HG02884 (cell line): ENCODE measurements around the gene PLEKHA3.
"Not testable (repeated sequence)": the region's sequence is repeated elsewhere in the genome, so short reads cannot be mapped to it uniquely, and the experiment has no call there.

Experiments used
- ATAC-seq: cut with Tn5 transposase; IDR thresholded peaks from one replicate; pipeline ENCODE4 v1.9.1; 2021; ENCODE audit warnings: mild to moderate bottlenecking, moderate library complexity; ENCODE audit not compliant: unreplicated experiment

PLEKHA3 gene

DNA sequence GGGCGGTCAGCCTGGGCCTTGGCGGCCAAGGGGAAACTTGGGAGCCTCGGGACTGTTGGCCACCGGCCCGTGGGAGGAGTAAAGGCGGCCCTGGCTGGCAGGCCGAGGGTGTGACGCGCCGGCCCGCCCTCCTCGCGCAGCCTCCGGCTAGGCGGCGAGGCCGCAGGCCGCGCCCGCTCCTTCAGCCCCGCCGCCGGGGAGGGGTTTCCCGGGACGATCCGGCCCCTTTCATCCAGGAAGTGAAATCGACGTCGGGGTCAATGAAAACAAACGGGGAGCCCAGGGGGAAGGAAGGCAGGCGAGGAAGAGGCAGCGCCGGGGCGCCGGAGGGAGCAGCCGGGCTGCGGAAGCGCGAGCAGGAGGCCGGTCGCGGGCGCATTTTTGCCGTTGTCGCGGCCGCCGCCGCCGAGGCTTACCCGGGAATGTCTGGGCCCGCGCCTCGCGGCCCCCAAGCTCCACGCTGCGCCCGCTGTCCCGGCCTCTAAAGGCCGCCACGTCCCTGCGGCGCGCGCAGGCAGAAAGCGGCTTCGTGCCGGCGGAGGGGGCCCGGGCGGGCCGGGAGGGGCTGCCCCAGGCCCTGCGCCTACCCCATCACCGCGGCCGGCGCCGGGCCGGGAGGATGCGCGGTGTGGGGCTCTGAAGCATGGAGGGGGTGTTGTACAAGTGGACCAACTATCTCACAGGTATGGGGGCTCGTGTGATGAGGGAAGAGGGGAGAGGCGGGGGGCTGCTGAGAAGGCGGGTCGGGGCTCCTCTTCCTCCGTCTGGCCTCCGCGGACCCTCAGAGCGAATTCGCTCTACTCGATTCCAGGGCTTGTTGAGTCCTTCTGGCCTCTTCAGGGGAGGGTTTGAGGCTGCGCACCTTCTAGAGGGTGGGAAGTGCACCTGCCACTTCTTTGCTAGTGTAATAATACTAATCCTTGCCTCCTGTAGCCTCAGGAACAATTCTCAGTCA is at the start of gene PLEKHA3:
TSS of gene PLEKHA3 (plus strand) at position 231 of the 955 bp plus-strand sequence. CDS start at position 644, 413 bp downstream.
- peak; percentile 57 for ATAC-seq

DNA sequence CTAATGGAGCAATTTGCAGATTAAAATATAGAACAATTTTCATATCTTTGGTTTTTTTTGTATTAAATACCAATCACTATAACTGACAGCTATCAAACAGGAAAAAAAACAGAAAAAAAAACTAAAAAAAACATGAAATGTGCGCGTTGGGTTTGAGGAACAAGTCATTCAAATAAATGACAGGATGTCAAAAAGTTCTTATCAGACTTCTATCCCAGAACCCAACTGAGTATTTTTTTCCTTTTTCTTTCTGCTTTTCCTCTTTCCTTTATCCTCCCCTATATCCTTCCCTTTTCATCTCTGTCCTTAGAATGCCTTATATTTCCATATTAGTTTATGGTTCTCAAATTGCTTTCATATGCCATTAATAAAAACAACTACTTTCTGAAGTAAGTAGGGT is 43.6 kb upstream of the PLEKHA3 start:
- no peak for ATAC-seq

DNA sequence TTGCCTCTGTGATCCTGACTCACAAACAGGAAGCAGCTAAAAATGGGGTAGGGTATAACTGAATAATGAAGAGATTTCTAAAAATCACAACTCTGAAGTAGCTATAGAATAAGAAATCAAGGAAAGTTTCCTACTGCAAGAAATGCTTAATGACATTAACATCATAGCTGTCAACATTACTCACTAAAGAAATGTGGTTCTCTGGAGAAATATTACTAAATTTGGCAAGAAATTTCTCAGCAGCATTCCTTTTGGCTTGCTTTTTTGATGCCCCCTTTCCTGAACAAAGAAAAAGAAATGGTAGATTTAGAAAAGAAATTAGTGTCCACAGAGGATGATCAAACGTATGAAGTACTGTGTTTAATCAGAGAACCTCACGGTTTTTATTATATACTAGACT is 38.8 kb upstream of the PLEKHA3 start:
- no peak for ATAC-seq

DNA sequence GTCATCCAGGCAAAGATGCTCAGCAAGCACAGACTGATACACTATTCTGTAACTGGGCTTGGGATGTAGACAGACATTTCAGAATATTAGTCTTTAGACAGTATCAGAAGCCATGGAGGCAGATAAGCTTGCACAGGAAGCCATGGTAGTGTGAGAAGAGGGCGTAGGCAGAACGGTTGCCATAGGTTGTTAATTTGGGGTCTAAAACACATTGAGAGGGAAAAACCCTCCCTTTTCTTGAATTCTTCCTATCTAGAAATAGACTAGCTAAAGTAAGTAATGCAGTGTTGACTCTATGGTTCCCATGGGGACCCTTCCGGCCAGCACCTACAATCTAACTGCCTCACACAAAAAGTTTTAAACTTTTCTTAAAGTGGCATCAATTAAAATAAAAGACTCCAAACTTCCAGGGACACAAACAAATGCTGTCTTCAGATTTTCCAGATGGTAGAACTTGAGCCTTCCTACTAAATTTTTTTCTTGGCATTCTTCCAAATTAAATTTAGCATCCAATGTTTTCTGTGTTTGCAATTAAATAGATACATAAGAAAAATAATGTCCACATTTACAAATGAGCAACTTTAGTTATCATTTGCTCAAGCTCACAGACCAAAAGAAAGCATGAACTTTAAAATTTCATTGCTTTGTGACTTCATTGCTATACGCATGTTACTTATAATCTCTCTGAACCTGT is 31.1 kb upstream of the PLEKHA3 start:
- ATAC-seq, result no peak

DNA sequence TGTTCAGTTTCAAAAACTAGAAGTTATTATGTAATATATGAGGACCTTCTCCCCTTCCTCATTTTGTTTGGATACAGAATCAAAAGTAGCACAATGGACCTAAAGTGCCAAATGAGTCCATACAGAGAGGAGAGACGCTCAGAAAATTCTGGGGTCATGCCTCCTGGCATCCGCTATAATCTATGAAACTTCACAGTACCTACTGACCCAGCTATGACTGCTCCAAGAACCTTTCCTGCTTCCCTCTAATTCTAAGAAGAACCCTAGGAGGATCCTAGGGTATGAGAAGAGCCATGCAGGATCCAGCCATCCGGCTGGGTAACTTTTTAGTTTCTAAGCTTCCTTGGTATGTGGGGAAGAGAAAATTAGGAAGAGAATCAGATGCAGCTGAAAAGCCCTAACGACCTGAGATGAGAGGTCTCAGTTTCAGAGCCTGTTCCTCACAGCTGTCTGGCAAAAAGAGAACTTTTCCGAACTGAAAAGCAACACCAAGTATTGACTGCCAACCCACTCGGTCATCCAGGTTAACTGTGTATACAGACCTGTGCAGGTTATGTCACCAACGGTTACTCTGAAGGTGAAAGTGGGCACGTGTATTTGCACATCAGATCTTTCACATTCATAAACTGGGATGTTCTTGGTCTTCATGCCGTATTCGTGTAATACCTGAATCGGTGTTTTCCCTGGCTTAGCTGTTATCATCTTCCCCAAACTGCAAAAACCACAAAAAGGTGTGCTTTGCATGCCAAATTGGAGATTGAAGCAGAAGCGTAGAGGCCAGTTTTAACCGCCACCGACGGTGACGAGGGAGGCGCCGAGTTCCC is 30.3 kb upstream of the PLEKHA3 start:
- no peak for ATAC-seq

DNA sequence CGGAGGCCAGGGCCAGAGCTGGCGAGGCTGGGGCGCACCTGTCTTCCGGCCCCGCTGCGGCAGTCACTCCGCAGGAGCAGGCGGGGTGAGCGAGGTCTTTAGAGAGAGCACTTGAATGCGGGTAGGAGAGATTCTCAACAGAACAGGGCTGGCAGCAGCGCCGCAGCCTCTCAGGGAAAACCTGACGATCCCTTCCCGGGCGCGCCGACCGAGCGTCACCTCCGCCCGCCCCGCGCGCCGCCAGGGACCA is 29.8 kb upstream of the PLEKHA3 start:
- ATAC-seq, result peak; percentile 41

DNA sequence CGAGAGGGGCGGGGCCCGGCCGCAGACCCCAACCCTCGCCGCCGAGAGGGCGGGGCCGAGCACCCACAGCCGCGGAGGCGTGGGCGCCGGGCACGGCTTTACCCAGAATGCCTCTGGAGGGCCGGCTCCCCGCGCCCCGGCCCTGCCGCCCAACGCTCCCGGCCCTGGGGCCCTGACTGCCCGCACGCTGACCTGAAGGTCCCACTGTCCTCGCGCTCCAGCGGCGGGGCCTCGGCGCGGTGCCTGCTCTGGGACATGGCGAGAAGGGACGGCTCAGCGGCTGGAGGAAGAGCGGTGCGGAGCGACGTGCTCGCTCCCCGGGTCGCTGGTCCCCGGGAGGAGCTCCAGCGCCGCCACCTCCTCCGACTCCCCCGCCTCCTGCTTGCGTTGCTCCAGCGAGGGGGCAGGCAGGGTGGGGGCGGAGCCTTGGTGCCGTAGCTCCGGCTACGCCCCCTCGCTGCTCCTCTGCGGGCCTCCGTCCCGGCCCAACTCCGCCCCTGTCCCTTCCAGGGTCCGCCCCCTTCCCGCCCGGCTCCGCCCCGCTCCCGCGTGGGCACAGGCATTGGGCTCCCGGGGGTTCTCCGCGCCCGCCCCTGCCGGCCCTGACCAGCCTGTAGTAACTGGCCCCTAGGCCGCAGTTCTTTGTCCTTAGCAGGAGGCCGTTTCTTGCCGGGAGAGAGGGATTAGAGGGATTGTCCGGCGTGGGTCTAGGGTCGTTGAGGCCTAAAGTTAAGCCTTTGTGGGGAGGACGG is 29.3 kb upstream of the PLEKHA3 start, which contains the start of the genes PJVK and PRKRA:
TSS of gene PJVK (plus strand) at position 605 of the 752 bp plus-strand sequence. CDS start 2,032 bp downstream, outside the sequence.
TSS of gene PRKRA (minus strand) at position 402 of the 752 bp plus-strand sequence. CDS start at position 257, 145 bp downstream.
- peak; percentile 78 for ATAC-seq

DNA sequence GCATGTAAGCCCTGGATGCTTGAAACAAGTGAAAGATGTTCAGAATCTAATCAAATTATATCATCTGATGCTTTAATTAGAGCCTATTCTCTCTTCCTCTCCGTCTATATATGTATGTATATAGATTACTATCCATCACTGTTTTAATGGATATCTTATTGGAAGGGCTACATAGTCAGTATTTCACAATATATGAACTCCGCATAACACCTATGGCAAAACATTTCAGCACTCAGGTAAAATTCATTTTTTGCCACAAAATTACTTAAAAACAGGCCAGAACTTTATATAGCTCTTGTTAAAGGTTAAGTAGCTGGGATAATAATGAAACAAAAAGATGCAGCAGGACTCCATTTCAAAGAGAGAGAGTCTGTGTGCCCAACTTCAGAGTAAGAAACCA is 27.9 kb upstream of the PLEKHA3 start:
- ATAC-seq, result no peak

DNA sequence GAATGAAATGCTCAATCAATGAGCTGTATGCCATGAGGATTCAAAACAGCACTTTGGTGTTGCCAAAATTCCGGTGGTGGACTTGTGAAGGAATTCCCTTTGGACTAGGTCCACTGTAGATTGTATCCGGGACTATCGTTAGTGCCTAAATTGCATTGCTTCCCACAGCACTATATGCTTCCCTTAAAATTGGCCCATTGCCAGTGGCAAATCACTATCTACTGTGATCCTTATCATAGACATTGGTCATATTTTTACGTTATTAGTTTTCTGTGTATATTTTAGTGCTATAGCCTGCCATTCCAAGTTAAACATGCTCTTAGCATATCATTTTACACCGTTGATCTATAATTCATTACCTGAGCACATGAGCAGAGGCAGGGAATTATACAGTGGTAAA is 27.4 kb upstream of the PLEKHA3 start:
- ATAC-seq, result no peak

DNA sequence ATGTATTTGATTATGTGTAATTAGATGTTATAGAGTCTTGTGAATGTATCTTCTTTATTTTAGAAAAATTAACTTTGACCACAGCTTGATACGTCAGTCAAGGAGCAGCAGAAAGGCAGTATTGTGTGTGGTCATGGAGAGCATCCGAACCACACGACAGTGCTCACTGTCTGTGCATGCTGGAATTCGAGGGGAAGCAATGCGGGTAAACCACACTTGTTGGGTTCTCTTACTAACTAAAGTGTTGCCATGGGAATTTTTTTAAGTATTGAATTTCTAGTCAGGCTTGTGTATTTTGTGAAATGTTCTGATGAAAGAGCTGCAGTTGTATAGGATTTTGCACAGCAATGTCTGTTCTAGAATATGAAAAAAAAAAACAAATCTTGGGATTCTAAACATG is 24.3 kb upstream of the PLEKHA3 start:
- ATAC-seq, result no peak

DNA sequence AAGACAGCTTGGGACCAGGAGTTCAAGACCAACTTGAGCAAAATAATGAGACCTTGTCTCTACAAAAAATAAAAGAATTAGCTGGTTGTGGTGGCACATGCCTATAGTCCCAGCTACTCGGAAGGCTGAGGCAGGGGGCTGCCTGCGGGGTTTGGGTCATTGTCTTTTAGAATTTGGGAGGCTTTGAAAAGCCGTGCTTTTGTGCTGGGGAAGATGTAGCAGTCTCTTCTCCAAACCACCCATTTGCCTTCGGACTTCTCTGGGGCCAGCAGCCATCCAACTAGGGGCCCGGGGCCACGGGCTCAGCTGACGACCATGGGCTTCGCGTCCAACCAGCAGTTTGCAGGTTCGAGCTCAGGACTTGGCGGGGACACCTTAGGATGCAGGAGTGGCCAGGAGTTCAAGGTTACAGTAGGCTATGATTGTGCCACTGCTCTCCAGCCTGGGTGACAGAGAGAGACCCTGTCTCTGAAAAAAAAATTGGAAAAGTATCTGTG is 22.8 kb upstream of the PLEKHA3 start:
- ATAC-seq, result no peak

DNA sequence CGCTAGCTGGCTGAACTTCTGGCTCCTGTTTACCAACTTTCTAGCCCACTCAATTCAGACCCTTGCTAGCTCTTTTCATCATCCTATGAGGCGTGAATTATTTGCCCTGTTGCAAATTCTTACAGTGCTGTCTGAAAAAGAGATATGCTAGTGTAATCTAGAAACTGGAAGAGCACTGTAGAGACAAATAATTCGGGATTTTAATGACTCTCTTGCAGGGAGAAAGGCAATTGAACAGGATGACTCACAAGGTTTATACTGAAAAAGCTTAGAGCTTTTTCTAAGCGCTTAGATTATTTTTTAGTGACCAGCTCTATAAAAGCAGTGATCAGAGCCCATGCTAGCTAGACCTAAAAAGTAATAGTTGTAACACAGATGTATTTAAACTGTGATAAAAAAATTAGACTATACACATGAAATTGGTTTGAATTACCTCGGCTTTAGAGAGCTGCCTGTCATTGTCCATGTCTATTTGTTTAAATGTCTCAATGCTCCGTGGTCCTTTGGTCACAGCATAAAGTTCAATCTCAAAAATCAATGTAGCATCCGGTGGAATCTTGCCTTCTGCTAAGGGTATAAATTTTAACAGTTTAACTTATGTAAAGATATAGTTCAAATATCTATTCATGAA is 10.9 kb upstream of the PLEKHA3 start:
- ATAC-seq, result no peak

DNA sequence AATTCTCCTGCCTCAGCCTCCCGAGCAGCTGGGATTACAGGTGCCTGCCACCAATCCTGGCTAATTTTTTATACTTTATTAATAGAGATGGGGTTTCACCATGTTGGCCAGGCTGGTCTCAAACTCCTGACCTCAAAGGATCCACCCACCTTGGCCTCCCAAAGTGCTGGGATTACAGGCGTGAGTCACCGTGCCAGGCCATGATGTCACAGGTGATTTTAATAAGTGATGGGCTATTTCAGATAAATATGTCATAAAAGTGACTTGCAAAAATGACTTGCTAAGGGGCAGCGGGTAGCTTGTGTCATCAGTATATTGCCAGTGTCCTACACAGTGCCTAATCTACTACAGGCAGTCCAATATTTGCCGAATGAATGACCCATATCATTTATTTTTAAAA is 8.9 kb upstream of the PLEKHA3 start:
- not testable (repeated sequence) for ATAC-seq

DNA sequence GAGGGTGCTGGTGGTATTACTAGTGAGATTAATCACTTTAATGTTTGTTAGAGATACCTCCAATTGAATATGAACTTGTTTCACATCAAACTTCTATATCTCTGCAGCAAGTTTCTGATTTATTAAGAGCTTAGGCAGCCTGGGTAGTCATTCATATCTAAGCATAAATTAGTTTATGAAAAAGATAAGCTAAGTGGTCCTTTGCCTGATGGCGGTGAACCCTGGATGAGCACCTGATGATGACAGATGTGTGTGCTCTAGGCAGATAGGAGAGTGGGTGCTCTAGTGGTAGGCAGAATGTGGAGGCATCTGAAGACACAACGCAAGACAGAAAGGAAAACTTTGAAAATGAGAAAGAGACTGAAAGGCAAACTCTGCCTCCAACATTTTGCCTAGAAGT is 6.9 kb upstream of the PLEKHA3 start:
- no peak for ATAC-seq

DNA sequence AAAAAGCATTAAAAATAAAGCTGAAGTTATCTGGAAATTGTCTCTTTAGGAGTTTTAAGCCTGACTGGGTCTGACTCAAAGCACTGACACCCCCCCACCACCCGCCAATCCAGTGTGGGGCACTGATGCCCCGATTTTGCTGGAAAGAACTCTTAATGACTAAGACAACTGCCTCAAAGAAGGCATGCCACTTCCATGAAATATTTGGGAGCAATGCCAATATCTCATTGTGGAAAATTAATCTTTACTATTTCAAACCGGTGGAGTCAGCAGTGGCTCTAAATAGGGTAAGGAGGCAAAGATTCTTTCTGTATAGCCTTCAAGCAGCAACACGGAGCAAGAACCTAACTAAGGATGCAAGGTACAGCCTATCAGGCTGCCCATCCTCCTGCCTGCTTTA is 6.3 kb upstream of the PLEKHA3 start:
- no peak for ATAC-seq

DNA sequence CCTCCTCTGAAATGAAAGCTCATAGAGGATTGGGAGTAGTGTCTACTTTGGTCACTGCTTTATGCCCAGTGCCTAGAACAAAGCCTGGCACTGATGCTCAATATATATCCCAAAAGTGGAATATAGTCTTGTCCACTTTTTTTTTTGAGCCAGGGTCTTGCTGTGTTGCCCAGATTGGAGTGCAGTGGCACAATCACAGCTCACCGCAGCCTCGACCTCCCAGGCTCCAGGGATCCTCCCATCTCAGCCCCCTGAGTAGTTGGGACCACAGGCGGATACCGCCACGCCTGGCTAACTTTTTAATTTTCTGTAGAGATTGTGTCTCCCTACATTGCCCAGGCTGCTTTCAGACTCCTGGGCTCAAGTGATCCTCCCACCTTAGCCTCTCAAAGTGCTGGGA is 5.7 kb upstream of the PLEKHA3 start:
- ATAC-seq, result no peak

DNA sequence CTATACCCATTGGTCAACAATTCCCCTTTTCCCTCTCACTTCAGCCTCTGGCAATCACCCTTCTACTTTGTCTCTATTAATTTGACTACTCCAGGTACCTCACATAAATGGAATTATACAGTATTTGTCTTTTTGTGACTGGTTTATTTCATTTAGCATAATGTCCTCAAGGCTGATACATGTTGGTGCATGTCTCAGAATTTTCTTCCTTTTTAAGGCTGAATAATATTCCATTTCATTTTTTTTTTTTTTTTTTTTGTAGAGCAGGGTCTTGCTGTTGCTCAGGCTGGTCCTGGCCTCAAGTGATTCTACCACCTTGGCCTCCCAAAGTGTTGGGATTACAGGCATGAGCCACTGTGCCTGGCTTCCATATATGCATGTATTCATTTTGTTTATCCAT is 3.8 kb upstream of the PLEKHA3 start:
- no peak for ATAC-seq

DNA sequence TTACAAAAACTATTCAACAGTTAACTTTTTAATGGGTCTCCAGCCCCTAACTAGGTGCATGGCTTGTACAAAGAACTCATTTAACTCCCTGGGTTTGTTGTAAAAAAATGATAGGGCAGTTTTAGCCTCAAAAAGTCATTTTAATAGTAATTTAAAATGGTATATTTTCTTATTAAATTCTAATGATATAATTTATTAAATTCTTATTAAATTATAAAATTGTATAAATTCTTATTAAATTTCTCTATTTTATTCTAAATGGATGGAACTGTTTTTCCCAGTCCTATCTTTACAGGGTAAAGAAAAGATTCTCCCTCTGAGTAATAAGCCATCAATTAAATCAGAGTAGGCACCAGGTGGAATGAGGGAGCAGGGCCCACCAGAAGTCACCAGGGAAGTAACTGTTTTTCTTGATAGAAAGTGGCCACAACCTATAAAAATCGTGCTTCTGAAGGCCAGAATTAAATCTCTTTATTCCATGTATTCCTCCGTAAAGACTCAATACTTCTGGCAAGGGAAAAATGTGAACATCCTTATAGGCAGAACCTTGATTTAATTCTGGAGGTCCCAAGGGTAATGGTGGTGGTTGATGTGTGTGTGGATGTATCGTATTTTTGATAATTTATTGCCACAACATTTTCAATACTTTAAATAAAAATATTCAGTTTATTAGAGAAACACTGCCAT is 2.7 kb upstream of the PLEKHA3 start:
- ATAC-seq, result no peak

DNA sequence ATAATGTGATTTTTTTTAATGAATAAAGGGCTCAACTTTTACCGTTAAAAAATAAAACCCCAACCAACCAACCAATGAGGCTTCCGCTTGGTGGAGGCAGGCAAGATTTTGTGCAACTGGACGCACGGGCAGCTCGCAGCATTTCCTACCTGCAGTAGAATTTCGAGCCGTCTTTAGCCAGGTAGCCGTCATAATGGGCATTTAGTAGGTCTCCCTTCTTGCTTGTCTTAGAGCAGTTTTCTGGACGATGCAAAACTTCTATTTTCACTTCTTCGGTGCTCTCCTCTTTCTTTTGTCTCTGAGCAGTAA is 2.2 kb upstream of the PLEKHA3 start:
- ATAC-seq, result no peak
